Neural cell (in vitro differentiated cells): ENCODE measurements around the gene FAM53A.

Source experiments
- EZH2 ChIP-seq: fragments of 200-600, 300-800 bp; shearing (Covaris generic), sonication (generic); IDR thresholded peaks from 2 replicates; pipeline ENCODE4 v1.6.1; 2014; ENCODE audit warnings: antibody characterized with exemption, low read length, borderline replicate concordance, mild to moderate bottlenecking; ENCODE audit not compliant: insufficient read depth, poor library complexity, severe bottlenecking
- TF ChIP-seq, protein P1 (sequence below): fragments of 450-650 bp; IDR thresholded peaks from 2 replicates; pipeline ENCODE4 v1.5.1; 2014; ENCODE audit warnings: antibody characterized with exemption, mild to moderate bottlenecking, moderate library complexity; ENCODE audit not compliant: poor library complexity, severe bottlenecking

GRCh38 chr4:1640190-1640589 lies 43.9 kb downstream of the FAM53A start:
- TF ChIP-seq, protein P1, sequence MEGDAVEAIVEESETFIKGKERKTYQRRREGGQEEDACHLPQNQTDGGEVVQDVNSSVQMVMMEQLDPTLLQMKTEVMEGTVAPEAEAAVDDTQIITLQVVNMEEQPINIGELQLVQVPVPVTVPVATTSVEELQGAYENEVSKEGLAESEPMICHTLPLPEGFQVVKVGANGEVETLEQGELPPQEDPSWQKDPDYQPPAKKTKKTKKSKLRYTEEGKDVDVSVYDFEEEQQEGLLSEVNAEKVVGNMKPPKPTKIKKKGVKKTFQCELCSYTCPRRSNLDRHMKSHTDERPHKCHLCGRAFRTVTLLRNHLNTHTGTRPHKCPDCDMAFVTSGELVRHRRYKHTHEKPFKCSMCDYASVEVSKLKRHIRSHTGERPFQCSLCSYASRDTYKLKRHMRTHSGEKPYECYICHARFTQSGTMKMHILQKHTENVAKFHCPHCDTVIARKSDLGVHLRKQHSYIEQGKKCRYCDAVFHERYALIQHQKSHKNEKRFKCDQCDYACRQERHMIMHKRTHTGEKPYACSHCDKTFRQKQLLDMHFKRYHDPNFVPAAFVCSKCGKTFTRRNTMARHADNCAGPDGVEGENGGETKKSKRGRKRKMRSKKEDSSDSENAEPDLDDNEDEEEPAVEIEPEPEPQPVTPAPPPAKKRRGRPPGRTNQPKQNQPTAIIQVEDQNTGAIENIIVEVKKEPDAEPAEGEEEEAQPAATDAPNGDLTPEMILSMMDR: no peak
- no peak for TF ChIP-seq EZH2
